ENCODE data around the gene CD63.

Gene CD63

GRCh38 chr12:55688716-55689655, 39.8 kb downstream of the CD63 start:
- DNase-seq (ENCODE audit: low read depth, low spot score) = no peak

DNA sequence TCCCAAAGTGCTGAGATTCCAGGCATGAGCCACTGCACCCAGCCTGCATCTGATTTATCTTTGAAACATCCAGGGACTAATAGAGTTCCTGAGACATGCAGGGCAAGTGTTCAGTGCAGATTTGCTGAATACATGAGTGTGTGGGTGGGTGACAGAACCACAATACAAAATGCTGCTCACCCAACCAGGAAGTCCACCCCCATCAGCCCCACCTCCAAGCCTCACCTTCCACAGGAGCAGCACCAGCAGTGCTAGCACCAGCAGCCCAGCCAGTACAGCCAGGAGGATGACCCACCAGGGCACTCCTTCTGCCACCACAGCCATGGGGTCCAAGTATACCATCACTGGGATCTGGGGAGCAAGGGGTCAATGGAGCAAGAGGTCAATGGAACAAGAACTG, 41.1 kb downstream of the CD63 start:
- no peak for DNase-seq (ENCODE audit: low read depth, low spot score)

GRCh38 chr12:55686366-55687010, 42.3 kb downstream of the CD63 start:
- DNase-seq (ENCODE audit: low read depth, low spot score) = no peak

- no peak for DNase-seq (ENCODE audit: low read depth, low spot score)
These were observed 43.1 kb downstream of the CD63 start for GRCh38 chr12:55685671-55686070.

GRCh38 chr12:55684761-55685370, 43.9 kb downstream of the CD63 start:
- DNase-seq (ENCODE audit: low read depth, low spot score) = no peak

GRCh38 chr12:55683676-55684075, 45.1 kb downstream of the CD63 start:
- no peak for DNase-seq (ENCODE audit: low read depth, low spot score)

DNA sequence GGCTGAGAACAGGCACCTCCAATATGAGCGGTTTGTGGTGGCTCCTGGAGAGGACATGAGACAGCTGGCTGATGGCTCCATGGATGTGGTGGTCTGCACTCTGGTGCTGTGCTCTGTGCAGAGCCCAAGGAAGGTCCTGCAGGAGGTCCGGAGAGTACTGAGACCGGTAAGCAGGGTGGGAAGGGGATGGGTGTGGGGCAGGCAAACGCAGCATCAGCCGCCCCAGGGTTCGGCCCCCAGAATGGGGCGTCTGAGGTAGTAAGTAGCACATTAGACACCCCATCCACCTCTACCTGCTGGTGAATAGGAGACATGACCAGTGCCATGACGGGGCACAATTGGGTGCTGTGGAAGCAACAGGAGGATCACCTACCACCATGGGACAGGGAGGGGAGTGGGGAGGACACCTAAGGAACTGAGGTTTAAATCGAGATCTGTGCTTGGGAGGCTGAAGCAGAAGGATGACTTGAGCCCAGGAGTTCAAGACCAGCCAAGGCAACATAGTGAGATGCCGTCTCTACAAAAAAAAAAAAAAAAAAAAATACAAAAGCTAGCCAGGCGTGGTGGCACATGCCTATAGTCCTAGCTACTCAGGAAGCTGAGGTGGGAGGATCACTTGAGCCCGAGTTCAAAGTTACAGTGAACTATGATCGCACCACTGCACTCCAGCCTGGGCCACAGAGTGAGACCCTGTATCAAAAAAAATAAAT, 46.6 kb downstream of the CD63 start:
- no peak for DNase-seq (ENCODE audit: low read depth, low spot score)

DNA sequence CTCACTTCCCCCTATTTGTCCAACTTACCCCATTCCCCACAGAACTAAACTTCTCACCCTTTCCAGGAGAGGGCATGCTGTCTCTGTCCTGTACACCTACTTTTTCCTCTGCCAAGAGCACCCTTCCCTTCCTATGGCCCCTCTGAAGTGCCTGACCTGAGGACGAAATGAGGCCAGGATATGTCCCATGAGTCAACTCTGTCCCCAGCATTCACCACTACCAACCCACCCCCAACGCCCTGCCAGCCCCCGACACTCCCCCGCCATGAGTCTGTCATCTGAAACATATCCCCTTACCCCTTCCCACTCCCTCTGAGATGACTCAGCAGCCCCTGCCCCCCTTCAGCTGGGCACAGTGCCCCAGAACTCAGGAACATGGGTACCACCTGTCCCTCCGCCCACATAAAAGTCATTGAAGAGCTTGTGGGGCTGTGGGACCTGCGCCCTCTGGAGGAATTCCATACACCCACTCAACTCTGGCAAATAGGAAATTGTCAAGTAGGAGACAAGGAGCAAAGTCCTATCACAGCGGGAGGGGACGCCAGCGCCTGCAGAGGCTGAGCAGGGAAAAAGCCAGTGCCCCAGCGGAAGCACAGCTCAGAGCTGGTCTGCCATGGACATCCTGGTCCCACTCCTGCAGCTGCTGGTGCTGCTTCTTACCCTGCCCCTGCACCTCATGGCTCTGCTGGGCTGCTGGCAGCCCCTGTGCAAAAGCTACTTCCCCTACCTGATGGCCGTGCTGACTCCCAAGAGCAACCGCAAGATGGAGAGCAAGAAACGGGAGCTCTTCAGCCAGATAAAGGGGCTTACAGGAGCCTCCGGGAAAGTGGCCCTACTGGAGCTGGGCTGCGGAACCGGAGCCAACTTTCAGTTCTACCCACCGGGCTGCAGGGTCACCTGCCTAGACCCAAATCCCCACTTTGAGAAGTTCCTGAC, 47.4 kb downstream of the CD63 start:
- no peak for DNase-seq (ENCODE audit: low read depth, low spot score)

GRCh38 chr12:55679691-55680090, 49.1 kb downstream of the CD63 start:
- no peak for DNase-seq (ENCODE audit: low read depth, low spot score)

- no peak for DNase-seq (ENCODE audit: low read depth, low spot score)
These were observed 52.1 kb downstream of the CD63 start for GRCh38 chr12:55676707-55677106.

- no peak for DNase-seq (ENCODE audit: low read depth, low spot score)
These were observed 53.1 kb downstream of the CD63 start for GRCh38 chr12:55675666-55676065.
